NOMO-1 (cell line): Measurements from ENCODE around the gene PPIP5K1.

Source experiments
- DNase-seq, 2 experiments: peaks; one replicate each; lab custom pipeline; 2025; ENCODE audit not compliant: unreplicated experiment in 2 of 2; lab: John Stamatoyannopoulos, UW

The PPIP5K1 gene

DNA sequence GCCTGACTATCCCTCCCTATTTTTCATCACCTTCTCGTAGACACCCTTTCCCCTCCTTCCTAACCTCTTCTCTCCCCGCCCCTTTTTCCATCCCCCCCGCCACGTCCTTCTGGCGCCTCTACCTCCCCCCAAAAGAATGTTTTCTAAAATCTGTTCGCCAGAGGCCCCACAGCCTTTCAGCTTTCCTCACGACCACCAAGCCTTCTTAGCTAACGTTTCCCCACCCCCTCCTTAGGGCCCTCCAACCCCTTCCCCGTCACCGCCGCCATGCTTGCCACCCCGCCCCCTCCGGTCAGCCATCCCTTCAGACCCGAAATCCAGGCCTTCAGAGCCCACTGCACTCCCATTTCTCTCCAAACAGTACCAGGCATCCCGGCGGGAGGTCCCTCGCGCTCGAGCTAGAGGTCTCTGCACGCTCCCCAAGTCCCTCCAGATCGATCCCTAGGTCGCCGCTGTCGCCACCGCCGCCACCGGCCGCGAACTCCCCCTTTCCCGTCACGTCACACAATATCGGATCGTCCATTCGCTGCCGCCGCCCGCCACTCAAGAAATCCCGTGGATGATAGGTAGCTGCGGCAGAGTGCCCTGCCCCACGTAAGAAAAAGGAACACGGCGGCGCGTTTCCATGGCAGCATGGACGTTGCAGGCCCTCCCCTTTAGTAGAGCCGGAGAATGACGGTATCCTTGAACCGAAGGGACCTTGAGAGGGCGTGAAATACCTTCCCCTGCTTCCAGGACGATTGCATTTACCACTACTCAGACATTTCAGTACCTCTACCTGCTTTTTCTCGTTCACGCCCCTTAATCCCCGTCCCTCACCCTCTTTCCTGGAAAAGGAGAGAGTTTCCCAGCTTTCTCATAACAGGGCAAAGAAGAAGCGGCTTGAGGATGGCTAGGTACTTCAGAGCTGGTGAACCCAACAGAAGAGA, 97.1 kb downstream of the PPIP5K1 start, which contains the start of gene TP53BP1:
TSS of gene TP53BP1 (minus strand) at position 484 of the 929 bp plus-strand sequence. CDS start at position 371, 113 bp downstream.
- DNase-seq, result peak; percentile 93 to 95

DNA sequence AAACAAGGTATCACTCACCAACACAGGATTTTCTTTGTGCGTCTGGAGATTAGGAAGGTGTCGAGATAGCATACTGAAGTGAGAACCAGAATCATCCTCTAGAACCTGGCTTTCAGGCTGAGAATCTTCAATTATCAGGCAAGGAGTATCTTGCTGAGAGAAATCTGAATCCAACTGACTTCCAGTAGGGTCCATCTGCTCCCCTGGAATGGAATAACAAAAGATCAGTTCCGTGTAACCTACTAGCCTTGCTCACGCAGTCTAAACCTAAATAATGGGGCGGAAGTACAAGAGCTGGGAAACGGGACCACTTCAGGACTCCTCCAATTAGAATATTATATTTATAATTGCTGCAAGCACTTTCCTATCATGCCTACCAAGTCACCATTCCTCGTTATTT, 97.7 kb downstream of the PPIP5K1 start:
- DNase-seq, result no peak

DNA sequence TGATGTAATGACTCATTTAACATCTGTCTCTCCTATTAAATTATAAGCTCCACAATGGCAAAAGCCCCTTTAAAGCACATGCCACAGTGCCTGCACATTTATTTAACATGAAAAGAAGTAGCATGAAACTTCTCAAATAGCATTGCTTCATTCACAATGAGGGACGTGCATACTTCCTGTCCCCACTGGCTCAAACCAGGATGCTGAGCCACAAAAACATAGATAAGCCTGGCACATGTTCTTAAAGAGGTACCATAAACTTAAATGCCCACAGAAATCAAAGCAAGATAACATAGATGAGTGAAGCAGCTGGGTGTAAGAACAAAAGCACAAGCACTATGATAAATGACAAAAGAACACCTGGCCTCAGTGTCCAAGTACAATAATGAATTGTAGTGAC, 100.8 kb downstream of the PPIP5K1 start:
- no peak for DNase-seq

DNA sequence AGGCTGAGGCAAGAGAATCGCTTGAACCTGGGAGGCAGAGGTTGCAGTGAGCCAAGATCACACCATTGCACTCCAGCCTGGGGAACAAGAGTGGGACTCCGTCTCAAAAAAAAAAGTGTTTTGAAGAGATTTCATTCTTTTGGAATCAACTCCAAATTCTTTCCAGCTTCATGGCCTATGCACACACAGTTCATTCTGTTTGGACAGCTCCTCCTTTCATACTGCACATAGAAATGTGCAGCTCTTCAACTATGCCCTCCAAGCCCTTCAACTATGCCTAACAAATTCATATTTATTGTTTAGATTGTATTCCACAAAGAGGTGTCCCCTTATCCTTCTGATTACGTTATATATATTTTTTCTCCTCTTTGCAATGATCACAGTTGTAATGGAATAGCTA, 101.2 kb downstream of the PPIP5K1 start:
- DNase-seq, result no peak

DNA sequence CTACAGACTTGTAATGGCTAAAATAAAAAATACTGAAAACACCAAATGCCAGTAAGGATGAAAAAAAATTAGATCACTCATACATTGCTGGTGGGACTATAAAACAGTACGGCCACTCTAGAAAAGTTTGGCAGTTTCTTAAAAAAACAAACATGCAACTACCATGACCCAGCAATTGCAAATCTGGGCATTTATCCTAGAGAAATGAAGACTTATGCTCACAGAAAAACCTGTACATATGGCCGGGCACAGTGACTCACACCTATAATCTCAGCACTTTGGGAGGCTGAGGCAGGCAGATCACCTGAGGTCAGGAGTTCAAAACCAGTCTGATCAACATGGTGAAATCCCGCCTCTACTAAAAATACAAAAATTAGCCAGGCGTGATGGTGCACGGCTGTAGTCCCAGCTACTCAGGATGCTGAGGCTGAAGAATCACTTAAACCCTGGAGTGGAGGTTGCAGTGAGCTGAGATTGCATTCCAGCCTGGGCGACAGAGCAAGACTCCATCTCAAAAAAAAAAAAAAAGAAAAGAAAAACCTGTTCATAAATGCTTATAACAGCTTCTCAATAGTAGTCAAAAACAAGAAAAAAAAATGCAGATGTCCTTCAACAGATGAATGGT, 102.6 kb downstream of the PPIP5K1 start:
- no peak for DNase-seq

GRCh38 chr15:43484455-43484854, 105.6 kb downstream of the PPIP5K1 start:
- no peak for DNase-seq
